ENCODE results near the gene ZBTB40. TPM values are rescaled to one million over a fixed set of nuclear protein-coding genes. Genes with fewer than 3 reads are reported as not detected.

ZBTB40 gene
- total RNA-seq, 1 donor from 2014 or later: 14.9 TPM

GRCh38 chr1:22476566-22476965 lies 24.9 kb downstream of the ZBTB40 start:
- Histone ChIP-seq H3K4me1 (no peaks in the 10 kb centered on the region), H3K4me2 (no peak overlapping the region), H3K79me2 (ENCODE audit: low read depth) (peaks cover 30% of the 10 kb centered on the region), H3K27me3 (no peaks in the 10 kb centered on the region), H4K20me1 (ENCODE audit: low read depth) (no peaks in the 10 kb centered on the region), H3K9ac (no peak overlapping the region), H2AFZ (replicated peaks) (no peak overlapping the region), H3K4me3 (no peak overlapping the region), H3F3A (ENCODE audit: low read depth) (no peaks in the 10 kb centered on the region), H3K27ac (no peak overlapping the region), H3K36me3 (peaks cover 3% of the 10 kb centered on the region), H3K9me3 (ENCODE audit: low read depth) (no peaks in the 10 kb centered on the region)
- DNase-seq (ENCODE audit: low spot score): no peak
- no peaks in the 10 kb centered on the region for H3K27me3 Mint-ChIP-seq (ENCODE audit: insufficient read depth, low read depth)
- no peaks in the 10 kb centered on the region for H3K9me3 Mint-ChIP-seq
- TF ChIP-seq EZH2phosphoT487 (IDR thresholded peaks at IDR 0.05) (no peak), CTCF (IDR thresholded peaks at IDR 0.05) (no peak), EZH2 (IDR thresholded peaks at IDR 0.05) (no peak)
- H3K4me3 Mint-ChIP-seq: no peak overlapping the region
- no peaks in the 10 kb centered on the region for H3K36me3 Mint-ChIP-seq
- H3K27ac Mint-ChIP-seq: no peak overlapping the region
- peaks cover 5% of the 10 kb centered on the region for H3K4me1 Mint-ChIP-seq

GRCh38 chr1:22483121-22483520 lies 31.5 kb downstream of the ZBTB40 start:
- no peak for TF ChIP-seq EZH2 (IDR thresholded peaks at IDR 0.05)
- no peak for TF ChIP-seq EZH2phosphoT487 (IDR thresholded peaks at IDR 0.05)
- TF ChIP-seq CTCF (IDR thresholded peaks at IDR 0.05): no peak
- H3K9me3 Mint-ChIP-seq: peaks cover 20% of the 10 kb centered on the region

DNA sequence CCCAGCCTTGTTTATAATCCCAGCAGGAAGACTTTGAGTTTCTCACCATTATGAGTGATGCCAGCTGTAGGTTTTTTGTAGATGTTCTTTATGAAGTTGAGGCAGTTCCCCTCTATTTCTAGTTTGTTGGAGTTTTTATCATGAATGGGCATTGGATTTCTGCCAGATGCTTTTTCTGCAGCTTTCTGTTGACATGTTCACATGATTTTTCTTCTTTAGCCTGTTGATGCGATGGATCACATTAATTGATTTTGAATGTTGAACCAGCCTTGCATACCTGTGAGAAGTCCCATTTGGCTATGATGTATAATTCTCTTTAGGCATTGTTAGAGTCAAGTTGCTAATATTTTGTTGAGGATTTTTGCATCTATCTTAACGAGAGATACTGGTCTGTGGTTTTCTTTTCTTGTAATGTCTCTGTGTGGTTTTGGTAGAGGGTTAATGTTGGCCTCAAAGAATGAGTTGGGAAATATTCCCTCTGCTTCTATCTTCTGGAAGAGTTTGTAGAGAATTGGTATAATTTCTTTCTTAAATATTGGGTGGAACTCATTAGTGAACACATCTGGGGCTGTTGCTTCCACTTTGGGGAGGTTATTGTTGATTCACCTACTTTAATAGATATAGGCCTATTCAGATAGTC lies 33.2 kb downstream of the ZBTB40 start:
- H3K4me3 ChIP-seq: no peak overlapping the region
- no peak overlapping the region for H3K4me2 ChIP-seq
- no peaks in the 10 kb centered on the region for H3K36me3 ChIP-seq
- H3K4me3 Mint-ChIP-seq: no peak overlapping the region
- no peaks in the 10 kb centered on the region for H4K20me1 ChIP-seq (ENCODE audit: low read depth)
- H3K4me1 Mint-ChIP-seq: no peaks in the 10 kb centered on the region
- peaks cover 6% of the 10 kb centered on the region for H3K9me3 ChIP-seq (ENCODE audit: low read depth)
- no peak overlapping the region for H3K9ac ChIP-seq
- H3K4me1 ChIP-seq: peaks cover 14% of the 10 kb centered on the region
- H3K79me2 ChIP-seq (ENCODE audit: low read depth): peaks cover 38% of the 10 kb centered on the region
- H3K27ac Mint-ChIP-seq: no peak overlapping the region
- H3K27me3 Mint-ChIP-seq (ENCODE audit: insufficient read depth, low read depth): no peaks in the 10 kb centered on the region
- H3K36me3 Mint-ChIP-seq: peaks cover 10% of the 10 kb centered on the region
- peaks cover 20% of the 10 kb centered on the region for H3K9me3 Mint-ChIP-seq
- H3K27ac ChIP-seq: no peak overlapping the region
- no peaks in the 10 kb centered on the region for H3K27me3 ChIP-seq
- TF ChIP-seq CTCF (IDR thresholded peaks at IDR 0.05): no peak
- no peaks in the 10 kb centered on the region for H3F3A ChIP-seq (ENCODE audit: low read depth)
- DNase-seq (ENCODE audit: low spot score): no peak
- H2AFZ ChIP-seq (replicated peaks): no peak overlapping the region

More at GRCh38 chr1:22483121-22483520, 31.5 kb downstream of the ZBTB40 start:
- DNase-seq (ENCODE audit: low spot score): no peak
- H3K4me3 Mint-ChIP-seq: no peak overlapping the region
- no peaks in the 10 kb centered on the region for H4K20me1 ChIP-seq (ENCODE audit: low read depth)
- H3K36me3 ChIP-seq: peaks cover 3% of the 10 kb centered on the region
- no peak overlapping the region for H3K9ac ChIP-seq
- no peak overlapping the region for H2AFZ ChIP-seq (replicated peaks)
- peaks cover 6% of the 10 kb centered on the region for H3K9me3 ChIP-seq (ENCODE audit: low read depth)
- no peak overlapping the region for H3K4me3 ChIP-seq
- no peaks in the 10 kb centered on the region for H3K27me3 Mint-ChIP-seq (ENCODE audit: insufficient read depth, low read depth)
- H3K4me1 ChIP-seq: peaks cover 10% of the 10 kb centered on the region
- H3K27ac ChIP-seq: no peak overlapping the region
- no peaks in the 10 kb centered on the region for H3K27me3 ChIP-seq
- H3K4me1 Mint-ChIP-seq: no peaks in the 10 kb centered on the region
- peaks cover 49% of the 10 kb centered on the region for H3K79me2 ChIP-seq (ENCODE audit: low read depth)
- no peak overlapping the region for H3K4me2 ChIP-seq
- H3K36me3 Mint-ChIP-seq: peaks cover 10% of the 10 kb centered on the region
- no peak overlapping the region for H3K27ac Mint-ChIP-seq
- H3F3A ChIP-seq (ENCODE audit: low read depth): no peaks in the 10 kb centered on the region

Measured in neural progenitor cell (in vitro differentiated cells).